SH-SY5Y (cell line): ENCODE measurements around the gene INPP4A.

Experiments used
- GATA2 ChIP-seq: IDR thresholded peaks from 2 replicates; pipeline ENCODE4 v1.6.1; 2011; ENCODE audit warnings: mild to moderate bottlenecking, low read depth, low read length
- GATA3 ChIP-seq: IDR thresholded peaks from 2 replicates; pipeline ENCODE4 v1.6.1; 2011; ENCODE audit warnings: low read depth, mild to moderate bottlenecking, low read length, moderate library complexity

DNA sequence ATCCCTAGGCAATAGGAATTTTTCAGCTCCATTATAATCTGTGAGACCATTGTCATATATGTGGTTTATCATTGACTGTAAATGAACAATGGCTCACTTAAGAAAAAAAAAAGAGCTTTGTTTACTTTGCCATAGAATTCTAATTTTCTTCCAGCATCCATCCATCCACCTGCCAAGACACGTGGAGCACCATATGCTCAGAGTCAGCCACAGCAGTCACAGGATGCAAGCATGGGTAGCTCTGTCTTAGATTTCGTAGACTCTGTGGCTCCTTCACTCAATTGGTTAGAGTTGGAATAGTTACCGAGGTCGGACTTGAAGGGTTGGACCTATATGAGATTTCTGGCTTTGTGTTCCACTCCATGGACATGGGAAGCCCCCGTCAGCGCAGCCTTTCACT, 88.1 kb downstream of the INPP4A start:
- TF ChIP-seq GATA3 = no peak
- TF ChIP-seq GATA2 = no peak
